ENCODE data around the gene SERPINE3.

The SERPINE3 gene

GRCh38 chr13:51364404-51365008 lies 25.0 kb downstream of the SERPINE3 start:
- DNase-seq: no peak

- no peak for DNase-seq
Observed at GRCh38 chr13:51370116-51370515, 30.6 kb downstream of the SERPINE3 start.

GRCh38 chr13:51370811-51371210 lies 31.3 kb downstream of the SERPINE3 start:
- DNase-seq: no peak

GRCh38 chr13:51371768-51372399 lies 32.4 kb downstream of the SERPINE3 start:
- no peak for DNase-seq

- no peak for DNase-seq
Observed at GRCh38 chr13:51373451-51373850, 34.0 kb downstream of the SERPINE3 start.

- DNase-seq: no peak
Observed at GRCh38 chr13:51380269-51380668, 40.8 kb downstream of the SERPINE3 start.

GRCh38 chr13:51385114-51385513 lies 45.6 kb downstream of the SERPINE3 start:
- DNase-seq: no peak

GRCh38 chr13:51394724-51395123 lies 55.2 kb downstream of the SERPINE3 start:
- no peak for DNase-seq

- no peak for DNase-seq
Observed at GRCh38 chr13:51396352-51396751, 56.9 kb downstream of the SERPINE3 start.

GRCh38 chr13:51397262-51397941 lies 57.9 kb downstream of the SERPINE3 start:
- no peak for DNase-seq

GRCh38 chr13:51405176-51405575 lies 65.7 kb downstream of the SERPINE3 start:
- no peak for DNase-seq

GRCh38 chr13:51412431-51412830 lies 72.9 kb downstream of the SERPINE3 start:
- DNase-seq: no peak
